GM21360 (cell line): Measurements from ENCODE around the gene NRP1.

Experiments
- ATAC-seq: cut with Tn5 transposase; IDR thresholded peaks from one replicate; pipeline ENCODE4 v1.9.1; 2021; ENCODE audit warnings: mild to moderate bottlenecking, moderate library complexity; ENCODE audit not compliant: unreplicated experiment

Gene NRP1

GRCh38 chr10:33192190-33192589 is 142.3 kb downstream of the NRP1 start:
- no peak for ATAC-seq

DNA sequence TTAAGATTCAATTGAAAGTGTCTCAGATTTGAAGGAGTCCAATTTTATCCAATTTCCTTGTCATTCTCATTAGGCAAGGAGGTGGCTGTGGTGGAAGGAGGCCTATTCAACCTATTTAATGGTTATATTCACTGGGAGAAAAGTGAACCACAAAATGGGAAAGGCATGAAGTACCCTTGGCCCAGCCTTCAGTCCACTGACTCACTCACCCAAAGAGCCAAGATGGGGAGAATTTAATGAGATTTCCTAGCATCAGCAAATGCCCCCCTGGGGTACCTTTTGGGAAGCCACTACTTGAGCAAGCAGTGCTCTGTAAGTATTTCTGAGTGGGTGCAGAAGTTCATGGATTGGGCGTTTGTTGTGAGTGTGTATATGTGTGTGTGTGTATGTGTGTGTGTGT is 144.1 kb downstream of the NRP1 start:
- ATAC-seq, result no peak

DNA sequence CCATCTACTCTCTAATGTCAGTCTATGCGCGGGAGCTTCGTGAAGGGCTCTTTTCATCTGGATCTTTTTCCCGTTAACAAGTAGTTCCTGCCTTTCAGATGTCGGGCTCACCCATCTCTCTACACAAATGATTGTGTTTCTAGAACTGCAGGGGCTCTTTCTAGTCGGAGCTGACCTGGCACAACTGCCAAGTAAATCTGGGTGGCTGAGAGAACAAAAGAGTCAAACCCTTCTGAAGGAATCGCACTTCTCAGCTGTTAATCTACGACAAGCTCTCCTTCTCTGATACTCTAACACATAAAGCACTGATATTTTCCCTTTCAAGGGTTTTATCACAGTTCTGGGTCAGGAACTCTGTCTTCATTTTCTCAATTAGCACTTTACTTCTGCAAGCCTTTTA is 144.7 kb downstream of the NRP1 start:
- ATAC-seq, result no peak

DNA sequence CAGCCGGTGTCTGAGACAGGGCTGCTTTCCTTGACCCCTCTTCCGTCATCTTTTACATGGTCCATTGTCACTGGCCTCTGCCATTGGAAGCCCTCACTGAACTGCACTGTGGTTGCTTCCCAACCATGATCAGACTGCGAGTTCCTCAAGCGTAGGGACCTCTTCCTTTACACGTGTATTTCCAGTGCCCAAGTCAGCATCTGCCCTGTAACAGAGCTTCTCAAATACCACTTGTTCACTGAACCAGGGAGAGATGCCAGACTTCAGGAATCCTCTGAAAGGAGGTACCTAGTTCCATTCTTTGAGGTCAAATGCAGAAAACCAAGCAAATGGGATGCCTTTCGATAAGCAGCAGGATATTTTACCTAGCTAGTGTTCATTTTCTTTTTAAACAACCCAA is 145.1 kb downstream of the NRP1 start:
- ATAC-seq, result no peak

DNA sequence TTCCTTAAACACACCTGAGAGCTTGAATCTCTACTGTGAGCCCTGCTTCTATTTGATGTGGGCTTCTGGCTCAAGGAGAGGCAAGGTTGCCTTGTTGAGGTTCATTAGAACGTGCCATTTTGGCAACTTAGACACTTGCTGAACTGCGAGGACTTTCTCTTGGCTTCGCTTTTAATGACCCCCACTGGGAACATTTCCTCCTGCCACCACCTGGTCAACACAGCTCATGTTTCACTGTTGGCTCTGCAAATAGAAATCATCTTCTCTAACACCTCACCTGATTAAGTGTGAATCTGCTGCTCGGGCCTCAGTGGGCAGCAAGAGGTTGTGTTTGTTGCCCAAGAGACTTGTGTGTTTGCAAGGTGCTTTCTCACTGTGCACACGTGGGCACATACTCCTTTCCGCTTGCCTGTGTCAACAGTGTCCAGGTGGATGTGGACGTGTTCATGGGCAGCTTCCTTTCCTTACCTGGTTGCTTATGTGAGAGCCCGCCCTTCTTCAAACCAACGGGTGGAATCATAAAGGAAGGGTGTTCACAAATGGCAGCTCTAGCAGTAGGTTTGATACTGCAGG is 147.0 kb downstream of the NRP1 start:
- no peak for ATAC-seq

- no peak for ATAC-seq
Observed at GRCh38 chr10:33186150-33186549, 148.3 kb downstream of the NRP1 start.

GRCh38 chr10:33183655-33184054 is 150.8 kb downstream of the NRP1 start:
- no peak for ATAC-seq

GRCh38 chr10:33180921-33181320 is 153.5 kb downstream of the NRP1 start:
- ATAC-seq, result no peak

- no peak for ATAC-seq
Observed at GRCh38 chr10:33180390-33180789, 154.1 kb downstream of the NRP1 start.

GRCh38 chr10:33179067-33179466 is 155.4 kb downstream of the NRP1 start:
- no peak for ATAC-seq

GRCh38 chr10:33178026-33178755 is 156.3 kb downstream of the NRP1 start:
- ATAC-seq, result no peak

GRCh38 chr10:33176688-33177087 is 157.8 kb downstream of the NRP1 start:
- ATAC-seq, result no peak

DNA sequence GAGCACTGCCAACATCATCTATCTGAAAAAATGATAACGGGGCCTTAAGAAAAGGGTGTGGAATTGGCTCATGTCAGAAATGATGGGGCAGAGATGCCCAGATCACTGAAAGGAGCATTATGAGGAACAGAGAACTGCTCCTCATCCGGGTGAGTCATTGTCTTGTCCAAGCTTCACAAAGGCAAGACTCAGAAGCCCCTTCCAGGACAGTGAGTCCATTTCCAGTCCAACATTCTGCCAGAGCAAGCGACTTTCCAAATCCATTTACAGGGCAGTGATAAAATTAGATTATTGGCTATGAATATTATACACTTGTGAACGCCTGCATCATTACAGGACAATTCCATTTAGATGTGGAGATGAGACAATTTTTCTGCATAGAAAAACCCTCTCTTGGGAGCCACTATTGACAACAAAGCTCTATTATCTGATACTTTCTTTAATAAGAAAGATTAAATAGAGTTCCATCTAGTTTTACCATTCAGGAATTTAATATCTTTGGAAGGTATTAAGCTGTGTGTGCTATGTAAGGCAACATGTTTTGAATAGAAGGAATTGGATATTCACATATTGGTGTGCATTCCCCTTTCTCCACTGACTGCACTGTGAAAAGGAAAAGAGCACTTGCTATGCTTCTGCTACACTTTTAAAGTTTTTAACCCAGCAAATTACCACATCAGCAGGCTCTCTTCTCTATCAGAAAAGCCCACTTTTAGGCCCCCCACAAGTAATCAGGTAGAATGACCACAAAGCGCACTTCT is 159.6 kb downstream of the NRP1 start:
- no peak for ATAC-seq

DNA sequence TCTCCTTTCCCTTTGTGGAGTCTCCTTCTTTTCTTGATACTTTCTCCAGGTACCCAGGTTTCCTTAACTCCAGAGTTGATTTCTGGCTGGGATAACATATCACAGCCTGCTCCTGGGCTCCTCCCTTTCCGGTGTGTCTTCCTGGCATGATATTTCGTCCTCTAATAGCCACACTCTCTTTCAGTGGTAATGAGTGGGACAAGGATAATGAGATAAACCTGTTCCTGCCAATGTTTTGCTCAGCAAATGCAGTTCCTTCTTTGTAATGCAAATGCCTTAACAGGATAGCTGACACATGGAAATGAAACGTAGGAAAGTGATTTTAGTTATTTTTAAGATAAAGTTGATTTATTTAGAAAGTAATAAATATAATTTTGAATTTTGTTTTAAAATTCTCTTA is 168.6 kb downstream of the NRP1 start:
- ATAC-seq, result no peak

- no peak for ATAC-seq
Observed at GRCh38 chr10:33164060-33164709, 170.3 kb downstream of the NRP1 start.

GRCh38 chr10:33162248-33162575 is 172.3 kb downstream of the NRP1 start:
- ATAC-seq, result no peak

DNA sequence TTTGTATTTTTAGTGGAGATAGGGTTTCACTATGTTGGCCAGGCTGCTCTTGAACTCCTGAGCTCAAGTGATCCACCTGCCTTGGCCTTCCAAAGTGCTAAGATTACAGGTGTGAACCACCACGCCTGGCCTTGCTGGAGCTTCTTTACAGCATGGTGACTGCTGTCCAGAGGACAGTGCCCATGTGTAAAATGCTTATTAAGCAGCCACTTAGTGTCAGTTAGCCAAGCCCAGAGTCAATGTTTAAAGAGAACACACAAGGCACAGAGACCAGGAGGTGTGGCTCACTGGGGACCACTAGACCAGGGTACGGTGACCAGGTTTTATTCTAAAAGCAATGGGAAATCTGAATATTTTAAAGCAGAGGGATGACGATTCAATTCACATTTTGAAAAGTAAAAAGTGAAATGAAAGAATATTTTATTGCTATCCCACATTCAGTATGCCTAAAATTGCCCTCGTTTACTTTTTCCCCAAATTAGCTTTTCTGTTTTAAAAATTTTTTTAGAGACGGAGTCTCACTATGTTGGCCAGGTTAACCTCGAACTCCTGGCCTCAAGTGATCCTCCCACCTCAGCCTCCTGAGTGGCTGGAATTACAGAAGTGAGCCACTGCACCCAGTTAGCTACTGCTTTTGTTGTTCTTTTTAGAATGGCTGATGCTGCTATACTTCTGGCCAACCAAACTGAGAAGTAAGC is 172.8 kb downstream of the NRP1 start:
- ATAC-seq, result no peak

DNA sequence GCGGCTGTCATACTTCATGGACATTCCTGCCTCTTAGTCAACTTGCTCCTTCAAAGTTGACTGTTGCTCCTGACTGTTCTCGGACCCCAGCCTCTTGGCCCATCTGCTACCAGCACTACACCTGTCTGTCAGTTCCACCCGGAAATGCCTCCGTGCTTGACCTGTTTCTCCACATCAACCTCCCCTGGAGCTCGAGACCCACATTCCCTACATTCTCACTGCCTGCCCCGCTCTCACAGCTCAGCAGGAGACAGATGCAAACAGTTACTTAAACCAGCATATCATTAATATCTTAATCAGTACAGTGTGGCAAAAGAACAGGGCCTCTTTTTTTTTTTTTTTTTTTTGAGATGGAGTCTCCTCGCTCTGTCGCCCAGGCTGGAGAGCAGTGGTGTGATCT is 174.3 kb downstream of the NRP1 start:
- ATAC-seq, result no peak

DNA sequence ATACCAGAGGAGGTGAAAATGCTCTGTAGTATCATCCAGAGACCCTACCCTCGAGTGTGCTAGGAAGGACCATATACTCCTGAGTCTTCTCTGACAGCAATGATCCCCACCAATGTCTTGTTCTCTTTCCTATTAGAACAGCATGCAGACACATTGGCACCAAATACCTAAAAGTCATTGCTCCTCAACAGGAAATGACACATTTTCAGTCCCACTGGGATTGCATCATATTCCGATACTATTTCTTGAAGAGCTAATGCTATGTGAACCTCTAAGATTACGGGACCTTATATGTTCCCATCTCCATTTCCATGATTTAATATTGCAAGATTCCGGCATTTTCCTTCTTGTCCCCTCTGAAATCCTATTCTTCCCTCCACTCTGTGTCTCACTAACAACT is 177.4 kb downstream of the NRP1 start:
- no peak for ATAC-seq

- peak; percentile 78 for ATAC-seq
Observed at GRCh38 chr10:33155720-33156638, 178.5 kb downstream of the NRP1 start.
